Neutrophil (primary cell): ENCODE data around the gene MYBPC2.
A peak's percentile ranks its signal among the peaks of the same experiment; 100 is the strongest.

Source experiments
- H3K27ac ChIP-seq: fragments of 200-600 bp; sonication (generic); 2 replicates; pipeline ENCODE4 v1.5.1; 2016; ENCODE audit warnings: mild to moderate bottlenecking, moderate library complexity
- H3K27me3 ChIP-seq: fragments of 200-600 bp; sonication (generic); 2 replicates; pipeline ENCODE4 v1.6.0; 2016; ENCODE audit warnings: mild to moderate bottlenecking
- H3K36me3 ChIP-seq: fragments of 200-600 bp; sonication (generic); 2 replicates; pipeline ENCODE4 v1.5.1; 2017
- H3K4me1 ChIP-seq, 2 experiments: fragments of 200-600 bp in 1 of 2; sonication (generic) in 1 of 2; 1 replicate in 1 of 2; 2 replicates in 1 of 2; pipeline versions ENCODE4 v1.5.1 to v1.6.1; 2013 to 2016; ENCODE audit warnings: low read depth in 1 of 2, low read length in 1 of 2, mild to moderate bottlenecking in 1 of 2, moderate library complexity in 1 of 2; ENCODE audit not compliant: control insufficient read depth in 1 of 2, insufficient read depth in 1 of 2
- H3K4me3 ChIP-seq, 2 experiments: fragments of 200-600 bp in 1 of 2; sonication (generic) in 1 of 2; 1 replicate in 1 of 2; 2 replicates in 1 of 2; pipeline ENCODE4 v1.5.1; 2013 to 2016; ENCODE audit warnings: low read depth in 1 of 2, low read length in 1 of 2, mild to moderate bottlenecking in 1 of 2, moderate library complexity in 1 of 2
- H3K9me3 ChIP-seq: fragments of 200-600 bp; sonication (generic); 2 replicates; pipeline ENCODE4 v1.5.1; 2016
- CTCF ChIP-seq: fragments of 200-600 bp; sonication (generic); IDR thresholded peaks from 2 replicates; pipeline ENCODE4 v1.5.1; 2016; ENCODE audit warnings: antibody characterized with exemption

Gene MYBPC2

GRCh38 chr19:50432221-50433028 lies at the start of gene MYBPC2:
TSS of gene MYBPC2 (plus strand) at chr19:50432892. CDS start at chr19:50432954, 62 bp downstream.
- H3K36me3 ChIP-seq = no peaks in the 10 kb centered on the region
- peak within 1 kb of the TSS; percentile 67 for H3K27ac ChIP-seq
- TF ChIP-seq CTCF = no peak
- H3K9me3 ChIP-seq = no peaks in the 10 kb centered on the region
- H3K4me3 ChIP-seq = peak within 1 kb of the TSS; percentile 56 to 78
- H3K4me1 ChIP-seq = peaks cover 17 to 28% of the 10 kb centered on the region in 2 experiments
- peaks cover 42% of the 10 kb centered on the region for H3K27me3 ChIP-seq

GRCh38 chr19:50383001-50383851 lies 49.5 kb upstream of the MYBPC2 start:
- no peak for TF ChIP-seq CTCF
- Histone ChIP-seq H3K4me1 (peaks cover 37 to 41% of the 10 kb centered on the region in 2 experiments), H3K27ac (peak overlapping the region; percentile 82), H3K36me3 (peaks cover 50% of the 10 kb centered on the region), H3K9me3 (no peaks in the 10 kb centered on the region), H3K4me3 (peak overlapping the region; percentile 65 to 78), H3K27me3 (no peaks in the 10 kb centered on the region)

GRCh38 chr19:50383852-50384684 lies 48.6 kb upstream of the MYBPC2 start, which contains the start of gene POLD1:
TSS of gene POLD1 (plus strand) at chr19:50384347. CDS start at chr19:50398852, 14,505 bp downstream.
- peak; percentile 34 for TF ChIP-seq CTCF
- H3K9me3 ChIP-seq = no peaks in the 10 kb centered on the region
- H3K27ac ChIP-seq = peak within 1 kb of the TSS; percentile 82
- peaks cover 37 to 41% of the 10 kb centered on the region in 2 experiments for H3K4me1 ChIP-seq
- no peaks in the 10 kb centered on the region for H3K27me3 ChIP-seq
- peak within 1 kb of the TSS; percentile 65 to 78 for H3K4me3 ChIP-seq
- peaks cover 42% of the 10 kb centered on the region for H3K36me3 ChIP-seq

- Histone ChIP-seq H3K27me3 (no peaks in the 10 kb centered on the region), H3K9me3 (no peaks in the 10 kb centered on the region), H3K36me3 (peaks cover 33% of the 10 kb centered on the region), H3K27ac (peak overlapping the region; percentile 82), H3K4me1 (peaks cover 37 to 41% of the 10 kb centered on the region in 2 experiments), H3K4me3 (peak overlapping the region; percentile 65 to 78)
- no peak for TF ChIP-seq CTCF
These were observed 47.8 kb upstream of the MYBPC2 start for GRCh38 chr19:50384685-50385535.
